IMR-90 (cell line): ENCODE measurements around the gene SLC17A5. TPM values are rescaled to one million over a fixed set of nuclear protein-coding genes. Genes with fewer than 3 reads are reported as not detected.

Experiments used
- ATAC-seq: fragments of 200-7000 bp; cut with Tn5 transposase; 2 replicates; pipeline ENCODE4 v1.9.1; 2020; ENCODE audit warnings: low read depth, mild to moderate bottlenecking, moderate library complexity
- BruUV-seq: library from RNA; stranded (reverse); fragments of 400-500 nt; replicated peaks from 2 replicates; lab custom pipeline; 2021; lab: Mats Ljungman, UMichigan
- CTCF ChIA-PET: fragments of 300-600 bp; formaldehyde crosslinking; extraction: SDS; loops from one replicate; lab custom pipeline; 2021; ENCODE audit warnings: antibody characterized with exemption; lab: Yijun Ruan, JAX
- POLR2A ChIA-PET: fragments of 300-600 bp; sonication (Branson Sonifier 250); formaldehyde crosslinking; loops from one replicate; lab custom pipeline; 2022; ENCODE audit warnings: antibody characterized with exemption; ENCODE audit not compliant: unreplicated experiment; lab: Charles Lee
- DNase-seq: peaks from one replicate; pipeline ENCODE4 v3.0.0; 2013
- H2AFZ ChIP-seq: replicated peaks from 2 replicates; pipeline ENCODE3; 2013; ENCODE audit warnings: low read length, mild to moderate bottlenecking; ENCODE audit not compliant: poor library complexity
- H2AK5ac ChIP-seq: 2 replicates; pipeline ENCODE4 v1.6.1; 2013; ENCODE audit warnings: low read depth, low read length, inconsistent platforms
- H2AK9ac ChIP-seq: replicated peaks from 2 replicates; pipeline ENCODE3; 2013; ENCODE audit warnings: mild to moderate bottlenecking, low read depth, low read length, moderate library complexity; ENCODE audit not compliant: poor library complexity
- H2BK120ac ChIP-seq: 2 replicates; pipeline ENCODE4 v1.6.1; 2013; ENCODE audit warnings: low read depth, low read length, inconsistent platforms
- H2BK15ac ChIP-seq: 3 replicates; pipeline ENCODE4 v1.6.1; 2013; ENCODE audit warnings: low read depth, low read length, inconsistent platforms
- H2BK20ac ChIP-seq: 2 replicates; pipeline ENCODE4 v1.6.1; 2013; ENCODE audit warnings: low read depth, mild to moderate bottlenecking, inconsistent platforms, low read length, moderate library complexity
- H2BK5ac ChIP-seq: 2 replicates; pipeline ENCODE4 v1.6.1; 2013; ENCODE audit warnings: mild to moderate bottlenecking, low read depth, low read length, inconsistent platforms; ENCODE audit not compliant: poor library complexity, severe bottlenecking
- H3K14ac ChIP-seq: replicated peaks from 2 replicates; pipeline ENCODE4 v1.6.1; 2013; ENCODE audit warnings: low read depth, low read length, inconsistent platforms
- H3K18ac ChIP-seq: 2 replicates; pipeline ENCODE4 v1.6.1; 2013; ENCODE audit warnings: low read depth, low read length, control low read depth
- H3K23ac ChIP-seq: 2 replicates; pipeline ENCODE4 v1.6.1; 2013; ENCODE audit warnings: low read depth, low read length, inconsistent platforms
- H3K27ac ChIP-seq: 2 replicates; pipeline ENCODE4 v1.5.1; 2013; ENCODE audit warnings: mild to moderate bottlenecking, control low read depth, low read length; ENCODE audit not compliant: insufficient read depth
- H3K27me3 ChIP-seq: 2 replicates; pipeline ENCODE4 v1.6.1; 2013; ENCODE audit warnings: low read length; ENCODE audit not compliant: control insufficient read depth, insufficient read depth
- H3K36me3 ChIP-seq: 2 replicates; pipeline ENCODE4 v1.6.1; 2013; ENCODE audit warnings: low read length, mixed read lengths; ENCODE audit not compliant: control insufficient read depth, insufficient read depth
- H3K4ac ChIP-seq: 2 replicates; pipeline ENCODE4 v1.6.1; 2013; ENCODE audit warnings: low read depth, low read length, inconsistent platforms
- H3K4me1 ChIP-seq: 2 replicates; pipeline ENCODE4 v1.6.1; 2013; ENCODE audit warnings: low read length, mixed read lengths; ENCODE audit not compliant: control insufficient read depth, insufficient read depth
- H3K4me2 ChIP-seq: 2 replicates; pipeline ENCODE4 v1.6.1; 2013; ENCODE audit warnings: low read depth, mild to moderate bottlenecking, control low read depth, low read length, moderate library complexity
- H3K4me3 ChIP-seq: 2 replicates; pipeline ENCODE4 v1.5.1; 2013; ENCODE audit warnings: low read depth, mild to moderate bottlenecking, control low read depth, low read length, moderate library complexity; ENCODE audit not compliant: insufficient read depth
- H3K56ac ChIP-seq: 2 replicates; pipeline ENCODE4 v1.6.1; 2013; ENCODE audit warnings: low read length, inconsistent platforms; ENCODE audit not compliant: insufficient read depth; ENCODE audit errors: extremely low read depth
- H3K79me1 ChIP-seq, 2 experiments: 2 replicates each; pipeline ENCODE4 v1.6.1; 2013; ENCODE audit warnings: low read length in 2 of 2, inconsistent platforms in 1 of 2, low read depth in 1 of 2
- H3K9ac ChIP-seq: 2 replicates; pipeline ENCODE4 v1.6.1; 2013; ENCODE audit warnings: low read depth, low read length, control low read depth
- H3K9me1 ChIP-seq: 2 replicates; pipeline ENCODE4 v1.6.1; 2013; ENCODE audit warnings: low read length, inconsistent platforms; ENCODE audit not compliant: insufficient read depth
- H3K9me3 ChIP-seq: 2 replicates; pipeline ENCODE4 v1.6.1; 2013; ENCODE audit warnings: low read length; ENCODE audit not compliant: control insufficient read depth, insufficient read depth
- H4K20me1 ChIP-seq: 2 replicates; pipeline ENCODE4 v1.6.1; 2013; ENCODE audit warnings: low read length, inconsistent platforms; ENCODE audit not compliant: insufficient read depth
- H4K5ac ChIP-seq: 2 replicates; pipeline ENCODE4 v1.6.1; 2013; ENCODE audit warnings: mild to moderate bottlenecking, low read depth, low read length, control low read depth
- H4K8ac ChIP-seq, 2 experiments: 2 replicates each; pipeline ENCODE4 v1.6.1; 2013; ENCODE audit warnings: low read depth in 2 of 2, low read length in 2 of 2, control low read depth in 1 of 2, inconsistent platforms in 1 of 2
- H4K91ac ChIP-seq: 2 replicates; pipeline ENCODE4 v1.6.1; 2013; ENCODE audit warnings: low read depth, low read length, inconsistent platforms; ENCODE audit not compliant: insufficient read depth
- BHLHE40 ChIP-seq: fragments of 150-350 bp; IDR thresholded peaks from 2 replicates; pipeline ENCODE4 v1.6.1; 2016; ENCODE audit warnings: mild to moderate bottlenecking, low read depth, low read length
- CEBPB ChIP-seq: IDR thresholded peaks from 2 replicates; pipeline ENCODE4 v1.6.1; 2012; ENCODE audit warnings: low read depth, low read length, improper control_type of control experiment
- CHD1 ChIP-seq: IDR thresholded peaks from 2 replicates; pipeline ENCODE4 v1.6.1; 2012; ENCODE audit warnings: low read depth, low read length, improper control_type of control experiment
- CTCF ChIP-seq: conservative IDR thresholded peaks from 2 replicates; pipeline ENCODE4 v1.5.1; 2012; ENCODE audit warnings: mild to moderate bottlenecking, low read depth, low read length, improper control_type of control experiment
- ELK1 ChIP-seq: fragments of 150-350 bp; IDR thresholded peaks from 2 replicates; pipeline ENCODE4 v1.6.1; 2016; ENCODE audit warnings: low read depth, mild to moderate bottlenecking, low read length, moderate library complexity, borderline replicate concordance
- FOS ChIP-seq: fragments of 150-350 bp; IDR thresholded peaks from 2 replicates; pipeline ENCODE4 v1.6.1; 2016; ENCODE audit warnings: low read depth, low read length
- MAFK ChIP-seq: IDR thresholded peaks from 2 replicates; pipeline ENCODE4 v1.6.1; 2012; ENCODE audit warnings: low read depth, low read length, improper control_type of control experiment
- MAZ ChIP-seq: IDR thresholded peaks from 2 replicates; pipeline ENCODE4 v1.6.1; 2012; ENCODE audit warnings: low read depth, mild to moderate bottlenecking, low read length, improper control_type of control experiment, moderate library complexity, borderline replicate concordance
- MXI1 ChIP-seq: IDR thresholded peaks from 2 replicates; pipeline ENCODE4 v1.6.1; 2012; ENCODE audit warnings: low read depth, mild to moderate bottlenecking, low read length, moderate library complexity, borderline replicate concordance
- NFE2L2 ChIP-seq: fragments of 150-350 bp; IDR thresholded peaks from 2 replicates; pipeline ENCODE4 v1.6.1; 2016; ENCODE audit warnings: low read depth, mild to moderate bottlenecking, low read length
- POLR2A ChIP-seq: IDR thresholded peaks from 2 replicates; pipeline ENCODE4 v1.6.1; 2012; ENCODE audit warnings: mild to moderate bottlenecking, low read depth, low read length
- RAD21 ChIP-seq: IDR thresholded peaks from 2 replicates; pipeline ENCODE4 v1.6.1; 2012; ENCODE audit warnings: low read length, improper control_type of control experiment
- RCOR1 ChIP-seq: IDR thresholded peaks from 2 replicates; pipeline ENCODE4 v1.6.1; 2012; ENCODE audit warnings: mild to moderate bottlenecking, low read length, improper control_type of control experiment; ENCODE audit not compliant: insufficient replicate concordance
- RFX5 ChIP-seq: IDR thresholded peaks from 2 replicates; pipeline ENCODE4 v1.8.0; 2012; ENCODE audit warnings: low read depth, mild to moderate bottlenecking, low read length, moderate library complexity
- SMC3 ChIP-seq: fragments of 150-350 bp; IDR thresholded peaks from 2 replicates; pipeline ENCODE4 v1.6.1; 2016; ENCODE audit warnings: low read depth, mild to moderate bottlenecking, antibody characterized with exemption, low read length, moderate library complexity
- USF2 ChIP-seq: fragments of 150-350 bp; IDR thresholded peaks from 2 replicates; pipeline ENCODE4 v1.6.1; 2017; ENCODE audit warnings: mild to moderate bottlenecking, antibody characterized with exemption, low read length, low read depth
- WGBS, 2 experiments: methylation state at CpG; one replicate each; pipeline versions ENCODE4 v1.1.5 to v1.1.7; 2013; ENCODE audit warnings: missing lambda C conversion rate in 2 of 2; ENCODE audit not compliant: insufficient read length in 1 of 2; ENCODE audit errors: extremely low coverage in 2 of 2; 5-methylcytosine and 5-hydroxymethylcytosine counted together
- dilution Hi-C: fragments of 300-500 bp; cut with HindIII; formaldehyde crosslinking; loops from one replicate; pipeline ENCODE4 v1.14.3; 2018; ENCODE audit warnings: low sequenced_read_pairs; ENCODE audit not compliant: unreplicated experiment
- in situ Hi-C: fragments of 300-500 bp; cut with MboI; formaldehyde crosslinking; loops from 3 replicates; pipeline ENCODE4 v1.14.3; 2019; ENCODE audit warnings: low sequenced_read_pairs, inconsistent platforms, mixed read lengths
- intact Hi-C: fragments of 100-400 bp; cut with micrococcal nuclease; formaldehyde crosslinking; loops from 2 replicates; pipeline ENCODE4 v1.10.0; 2022
- polyA plus RNA-seq, 3 experiments: library from polyadenylated mRNA; depleted of rRNA; stranded (reverse); fragments of >200 nt; gene quantifications; 2 replicates each; pipeline ENCODE4 v1.2.3, GENCODE V29; 2012; ENCODE audit warnings: low replicate concordance in 1 of 3
- total RNA-seq: library from RNA; depleted of rRNA; stranded (reverse); fragments of >200 nt; gene quantifications from 2 replicates; pipeline ENCODE4 v1.2.3, GENCODE V29; 2012

SLC17A5 gene
- total and polyA plus RNA-seq, 2 of the 4 experiments (the other 2 are of a cell fraction) = 20.8 to 27.2 TPM

- peak overlapping the region; percentile 43; the same call in 1 of the 2 replicates for H3K4me2 ChIP-seq
- ChIA-PET CTCF (interaction anchor here (0.6 to 1.3 kb wide), 4 partner anchors 42 to 184 kb away, joined by 3 to 8 read pairs (median 5); no protein-coding TSS in a partner anchor), POLR2A (interaction anchor here (0.6 to 2.1 kb wide), 9 partner anchors 9 to 118 kb away, joined by 3 to 35 read pairs (median 4); partner anchors contain the start of genes EEF1A1 and MTO1)
- H2BK5ac ChIP-seq = peak overlapping the region; percentile 89
- H3K9ac ChIP-seq = peak overlapping the region; percentile 43
- H4K20me1 ChIP-seq = no peaks in the 10 kb centered on the region
- no peak for TF ChIP-seq MAFK
- TF ChIP-seq USF2 = no peak
- no peak for TF ChIP-seq POLR2A
- TF ChIP-seq CHD1 = no peak
- TF ChIP-seq FOS = no peak
- no peak for TF ChIP-seq CEBPB
- TF ChIP-seq CTCF = no peak
- TF ChIP-seq MXI1 = no peak
- no peak for TF ChIP-seq BHLHE40
- TF ChIP-seq RFX5 = no peak
- no peak for TF ChIP-seq RCOR1
- no peak for TF ChIP-seq RAD21
- no peak for TF ChIP-seq NFE2L2
- no peak for TF ChIP-seq MAZ
- no peak for TF ChIP-seq SMC3
- TF ChIP-seq ELK1 = no peak
- H2AFZ ChIP-seq = peak overlapping the region; percentile 29
- peak overlapping the region; percentile 91 for H2BK120ac ChIP-seq
- in situ Hi-C loops = no loop called here
- H3K23ac ChIP-seq = peak overlapping the region; percentile 19
- peak overlapping the region; percentile 96 for H4K91ac ChIP-seq
- H3K27ac ChIP-seq = peak overlapping the region; percentile 95
- H4K5ac ChIP-seq = peak overlapping the region; percentile 82
- peak overlapping the region; percentile 68 to 86 for H4K8ac ChIP-seq
- H3K36me3 ChIP-seq = no peaks in the 10 kb centered on the region
- peak overlapping the region; percentile 96 for H2AK5ac ChIP-seq
- no CpG with 5 or more reads among the region's 4 CpGs for WGBS, 2 experiments
- peak overlapping the region; percentile 69 for H2BK20ac ChIP-seq
- H3K56ac ChIP-seq = peak overlapping the region; percentile 94
- peak overlapping the region; percentile 85 for H3K18ac ChIP-seq
- peak overlapping the region; percentile 82 for H3K14ac ChIP-seq
- H3K4ac ChIP-seq = peak overlapping the region; percentile 96
- DNase-seq (no peak), ATAC-seq (peak; percentile 4)
- intact Hi-C loops = no loop called here
- H3K9me3 ChIP-seq = no peaks in the 10 kb centered on the region
- peaks cover 10% of the 10 kb centered on the region for H3K9me1 ChIP-seq
- dilution Hi-C loops = no loop called here
- peaks cover 6 to 11% of the 10 kb centered on the region in 2 experiments for H3K79me1 ChIP-seq
- no TSS peak for BruUV-seq
- H2BK15ac ChIP-seq = peak overlapping the region; percentile 11; the same call in 2 of the 3 replicates
- no peaks in the 10 kb centered on the region for H3K27me3 ChIP-seq
- peaks cover 14% of the 10 kb centered on the region for H3K4me1 ChIP-seq
- H3K4me3 ChIP-seq = no peak overlapping the region
- peak overlapping the region; percentile 70 for H2AK9ac ChIP-seq
These were observed 74.4 kb downstream of the SLC17A5 start for GRCh38 chr6:73579389-73579788.
